HG02852 (cell line): ENCODE measurements around the gene ITSN2.
"Not testable (repeated sequence)": the region's sequence is repeated elsewhere in the genome, so short reads cannot be mapped to it uniquely, and the experiment has no call there.

Experiments used
- ATAC-seq: cut with Tn5 transposase; IDR thresholded peaks from one replicate; pipeline ENCODE4 v1.9.1; 2021; ENCODE audit warnings: mild to moderate bottlenecking, moderate library complexity; ENCODE audit not compliant: unreplicated experiment

ITSN2 gene

DNA sequence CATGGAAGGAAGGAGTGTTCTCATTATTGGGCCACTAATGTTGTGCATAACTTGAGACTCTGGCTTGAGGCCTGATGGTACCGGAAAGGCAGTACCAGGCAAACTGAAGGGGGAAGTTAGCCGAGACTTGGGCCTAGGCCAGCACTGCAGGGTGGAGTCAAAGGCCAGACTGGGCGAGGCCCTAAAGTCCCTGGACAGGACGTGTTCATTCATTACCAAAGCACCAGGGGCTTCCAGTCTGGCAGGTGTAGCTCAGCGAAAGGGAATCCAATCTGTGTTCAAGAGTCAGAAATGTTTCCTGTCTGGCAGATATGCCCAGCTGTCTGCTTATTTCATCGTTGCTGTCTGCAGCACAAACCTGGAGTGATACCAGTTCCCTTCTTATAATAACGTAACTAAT is 4.7 kb upstream of the ITSN2 start:
- no peak for ATAC-seq

DNA sequence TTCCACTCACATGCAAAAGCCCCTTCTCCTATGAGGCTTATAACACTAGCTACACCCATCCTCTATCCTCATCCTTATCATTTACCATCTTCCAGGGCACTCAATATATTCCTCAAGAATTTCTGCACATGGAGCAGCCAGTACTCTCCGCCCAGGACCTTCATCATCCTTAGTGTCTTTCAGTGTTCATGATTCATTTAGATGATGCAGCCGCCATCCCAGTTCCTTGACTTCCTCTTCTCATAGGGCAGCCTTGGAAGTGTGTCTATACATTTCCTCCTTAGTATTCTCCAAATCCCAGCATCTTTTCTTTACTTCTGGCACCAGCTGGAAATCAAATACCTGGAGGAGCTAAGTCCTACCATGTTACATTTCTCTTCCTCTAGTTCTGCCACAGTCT is 3.0 kb upstream of the ITSN2 start:
- no peak for ATAC-seq

- no peak for ATAC-seq
These were observed 1.9 kb upstream of the ITSN2 start for GRCh38 chr2:24362253-24362652.

DNA sequence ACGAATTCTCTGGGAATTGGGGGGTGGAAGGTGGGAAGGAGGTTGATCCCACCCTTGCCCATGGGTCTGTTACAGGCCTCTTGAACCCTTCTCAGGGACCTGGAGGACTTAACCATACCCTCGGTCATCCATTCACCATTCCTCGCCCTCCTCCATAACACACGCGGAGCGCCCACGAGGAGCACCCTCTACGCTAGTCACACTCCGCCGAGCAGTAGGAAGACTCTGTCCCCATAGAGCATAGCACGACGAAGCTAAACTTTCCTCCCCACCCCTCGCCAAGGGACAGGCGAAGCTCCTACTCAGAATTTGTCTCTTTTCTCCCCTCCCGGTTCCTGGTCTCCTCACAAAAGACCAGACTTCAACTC is 611 bp upstream of the ITSN2 start:
- no peak for ATAC-seq

DNA sequence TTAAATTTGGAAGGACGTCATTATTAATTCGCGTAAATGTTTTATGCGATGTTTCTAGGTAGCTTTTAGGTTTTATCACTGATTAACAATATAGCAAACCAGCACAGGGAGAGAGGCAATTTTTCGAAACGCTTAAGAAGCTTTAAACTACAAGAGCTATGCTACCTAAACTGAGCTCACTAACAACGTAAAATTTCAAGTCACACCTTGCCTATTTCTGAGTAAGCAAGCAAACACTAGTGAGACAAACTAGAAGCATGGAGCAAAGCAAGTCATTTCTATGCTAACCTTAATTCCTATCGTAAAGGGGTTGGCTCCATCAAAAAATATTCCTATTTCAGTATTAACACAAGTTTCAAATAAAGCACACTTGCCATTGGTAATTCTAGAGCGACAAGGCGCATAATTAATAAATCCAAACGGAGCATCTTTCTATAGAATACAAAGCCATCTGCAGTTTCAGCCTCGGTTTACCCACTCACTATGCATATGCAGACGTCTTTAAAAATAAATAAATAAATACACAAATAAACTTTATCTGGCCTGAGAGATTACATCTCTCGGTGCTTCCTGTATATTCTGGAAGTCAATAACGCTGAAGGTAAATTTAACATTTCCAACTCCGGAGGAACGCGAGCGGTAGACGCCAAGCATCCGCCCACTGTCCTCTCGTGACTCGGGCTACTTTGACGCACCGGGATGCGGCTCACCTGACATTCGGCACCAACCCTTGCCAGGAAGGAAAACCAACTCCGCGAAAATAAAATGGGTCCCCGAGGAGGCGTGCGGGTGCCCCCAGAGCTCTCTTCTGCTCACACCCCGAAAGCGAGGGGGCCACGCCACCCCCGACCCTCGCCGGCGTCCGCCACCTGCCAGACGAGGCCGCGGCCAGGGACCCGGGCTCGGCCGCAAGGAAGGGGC is 947 bp downstream of the ITSN2 start:
- ATAC-seq, result peak; percentile 5

- ATAC-seq, result not testable (repeated sequence)
These were observed 2.6 kb downstream of the ITSN2 start for GRCh38 chr2:24357767-24358166.

- ATAC-seq, result not testable (repeated sequence)
These were observed 3.2 kb downstream of the ITSN2 start for GRCh38 chr2:24357115-24357514.

DNA sequence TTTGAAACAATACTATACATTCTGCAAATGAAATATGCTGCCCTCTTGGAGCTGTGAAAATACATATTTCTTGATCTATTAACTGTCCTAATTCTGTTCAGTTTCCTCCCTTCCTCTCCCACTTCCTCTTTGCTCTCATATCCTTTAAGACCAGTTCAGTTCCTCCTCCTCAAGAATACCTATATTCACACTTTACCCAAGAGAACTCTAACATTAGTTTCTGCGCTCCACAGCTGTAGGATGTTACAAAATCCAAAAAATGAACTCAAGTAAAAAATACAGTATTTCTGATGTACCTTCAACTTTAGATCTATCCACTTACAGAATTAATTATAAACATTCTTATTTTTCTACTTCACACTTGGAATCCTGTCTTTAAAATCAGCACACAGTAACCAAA is 5.4 kb downstream of the ITSN2 start:
- ATAC-seq, result no peak

DNA sequence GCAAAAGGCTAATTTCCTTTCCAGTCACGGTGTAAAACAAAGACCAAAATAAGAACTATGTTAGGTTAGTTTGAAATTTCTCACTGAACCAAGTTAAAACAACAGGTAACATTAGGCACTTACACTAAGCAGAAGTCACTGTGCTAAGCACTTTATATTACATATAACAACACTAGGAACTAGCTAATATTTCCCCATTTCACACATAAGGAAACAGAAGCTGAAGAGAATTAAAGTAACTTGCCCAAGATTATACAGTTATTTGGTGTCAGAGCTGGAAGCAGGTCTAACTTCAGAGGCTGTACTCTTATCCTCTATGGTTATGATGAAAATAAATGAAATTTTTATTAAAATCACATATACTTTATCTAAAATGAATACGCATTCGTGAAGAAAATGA is 5.9 kb downstream of the ITSN2 start:
- ATAC-seq, result no peak

DNA sequence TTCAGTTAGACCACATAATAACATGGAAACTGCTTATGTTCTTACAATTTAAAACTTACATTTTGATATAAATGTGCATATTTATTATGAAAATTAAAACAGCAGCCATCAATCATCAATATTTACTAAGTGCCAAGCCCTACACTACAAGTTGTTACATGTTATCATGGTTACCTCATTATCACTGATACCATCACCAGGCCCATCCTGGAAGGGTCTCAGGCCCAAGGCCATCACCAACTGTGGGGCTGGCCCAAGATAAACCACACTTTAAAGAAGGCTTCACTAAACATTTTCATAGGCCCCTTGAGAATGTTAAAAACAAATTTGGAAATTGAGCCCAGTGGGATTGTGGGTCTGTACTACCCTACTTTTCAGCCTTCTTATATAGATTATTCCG is 6.4 kb downstream of the ITSN2 start:
- ATAC-seq, result no peak

DNA sequence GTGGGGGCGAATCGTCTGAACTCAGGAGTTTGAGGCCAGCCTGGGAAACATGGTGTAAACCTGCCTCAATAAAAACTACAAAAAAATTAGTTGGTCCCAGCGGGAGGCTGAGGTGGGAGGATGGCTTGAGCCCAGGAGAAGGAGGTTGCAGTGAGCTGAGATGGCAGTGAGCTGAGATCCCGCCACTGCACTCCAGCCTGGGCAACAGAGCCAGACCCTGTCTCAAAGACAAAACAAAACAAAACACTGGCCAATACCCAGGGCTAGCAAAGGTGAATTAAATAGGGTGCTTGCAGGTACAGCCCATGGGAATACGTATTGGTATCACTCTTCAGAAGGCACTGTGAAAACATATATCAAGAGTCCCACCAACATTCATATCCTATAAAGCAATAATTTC is 7.0 kb downstream of the ITSN2 start:
- no peak for ATAC-seq

DNA sequence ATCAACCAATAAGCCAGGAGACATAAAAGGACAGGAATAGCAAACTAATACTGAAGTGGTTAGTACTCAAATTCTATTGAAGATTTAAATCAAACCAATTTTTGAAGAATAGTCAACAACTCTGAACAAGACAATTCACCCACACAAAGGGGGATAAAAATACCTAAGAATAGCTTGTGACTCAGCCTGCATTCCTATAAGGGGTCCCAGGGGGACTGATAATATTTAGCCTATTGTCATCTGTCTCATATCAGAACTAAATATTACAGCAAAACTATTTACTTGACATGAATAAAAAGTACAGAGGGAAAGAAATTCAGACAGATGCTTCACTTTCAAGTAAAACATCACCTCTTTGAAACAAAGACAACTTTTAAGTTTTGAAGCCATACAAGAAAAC is 7.7 kb downstream of the ITSN2 start:
- ATAC-seq, result no peak

- no peak for ATAC-seq
These were observed 8.4 kb downstream of the ITSN2 start for GRCh38 chr2:24351981-24352380.

DNA sequence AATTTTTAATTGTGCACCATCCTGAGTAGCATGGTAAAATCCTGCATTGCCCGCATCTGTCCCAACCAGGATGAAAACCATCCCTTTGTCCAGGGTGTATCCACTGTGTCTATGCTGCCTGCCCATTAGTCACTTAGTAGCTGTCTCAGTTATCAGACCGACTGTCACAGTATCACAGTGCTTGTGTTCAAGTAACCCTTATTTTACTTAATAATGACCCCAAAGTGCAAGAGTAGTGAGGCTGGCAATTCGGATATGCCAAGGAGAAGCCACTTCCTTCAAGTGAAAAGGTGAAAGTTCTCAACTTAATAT is 8.8 kb downstream of the ITSN2 start:
- ATAC-seq, result no peak

DNA sequence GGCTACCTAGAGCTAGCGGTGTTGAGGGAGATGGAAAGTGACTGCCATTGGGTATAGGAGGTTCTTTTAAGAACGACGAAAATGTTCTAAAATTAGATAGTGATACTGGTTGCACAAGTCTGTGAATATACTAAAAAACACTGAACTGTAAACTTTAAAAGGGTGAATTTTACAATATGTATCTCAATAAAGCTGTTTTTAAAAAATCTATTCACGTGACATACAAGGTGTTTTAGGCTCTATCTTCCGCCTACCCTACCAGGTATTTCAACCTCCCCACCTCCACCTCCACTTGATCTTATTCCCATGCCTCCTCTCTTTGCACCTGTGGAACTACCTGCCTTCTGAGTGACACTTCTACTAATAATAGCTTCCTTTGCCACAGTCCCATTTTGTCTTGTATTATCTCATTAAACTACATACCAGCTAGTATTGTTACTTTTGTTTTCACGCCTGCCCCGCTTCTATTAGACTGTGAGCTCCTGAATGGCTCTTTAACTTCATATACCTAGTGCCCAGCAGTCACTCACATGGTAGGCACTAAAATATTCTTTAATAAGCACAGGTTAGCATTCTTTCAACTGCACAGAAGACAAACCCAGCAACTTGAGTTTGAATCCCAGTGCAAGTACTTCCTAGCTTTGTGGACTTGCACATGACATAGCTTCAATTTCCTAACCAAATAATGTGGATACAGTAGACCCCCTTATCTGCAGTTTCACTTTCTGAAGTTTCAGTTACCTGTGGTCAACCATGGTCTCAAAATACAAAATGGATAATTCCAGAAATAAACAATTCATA is 9.3 kb downstream of the ITSN2 start:
- ATAC-seq, result no peak

DNA sequence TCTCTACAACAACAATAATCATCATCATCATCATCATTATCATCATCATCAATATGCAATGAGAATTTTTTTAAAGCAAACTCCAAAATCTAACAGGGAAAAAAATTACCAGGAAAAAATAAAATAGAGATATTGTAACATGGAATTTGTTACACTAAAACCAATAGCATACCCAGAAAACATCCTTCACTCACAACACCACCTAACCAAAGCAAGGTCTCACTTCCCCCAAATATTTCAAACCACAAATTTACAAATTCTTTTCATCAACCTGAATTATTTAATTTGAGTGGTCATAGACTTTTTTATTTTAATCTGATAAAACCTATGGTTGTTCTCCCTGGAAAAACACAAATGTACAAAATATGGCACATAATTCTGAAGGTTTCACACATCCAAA is 11.2 kb downstream of the ITSN2 start:
- ATAC-seq, result no peak

DNA sequence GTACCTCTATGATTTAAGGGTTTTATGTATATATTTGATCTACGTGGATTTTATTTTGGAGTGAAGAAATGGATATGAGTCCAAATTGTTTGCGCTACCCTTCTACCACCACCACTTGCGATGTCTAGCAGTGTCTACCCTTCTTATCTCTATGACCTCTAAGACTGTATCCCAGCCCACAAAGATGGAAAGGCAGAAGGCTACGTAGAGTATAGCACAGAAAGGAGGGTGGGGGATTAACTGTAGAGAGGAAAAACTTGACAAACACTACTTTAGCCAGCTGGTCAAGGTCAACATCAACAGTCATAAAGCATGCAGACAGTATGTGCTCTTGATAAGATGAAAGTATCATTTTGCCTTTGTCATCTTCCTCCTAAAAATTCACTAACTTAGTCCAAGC is 14.4 kb downstream of the ITSN2 start:
- no peak for ATAC-seq

- peak; percentile 37 for ATAC-seq
These were observed 17.0 kb downstream of the ITSN2 start for GRCh38 chr2:24343225-24343882.

- ATAC-seq, result no peak
These were observed 18.0 kb downstream of the ITSN2 start for GRCh38 chr2:24342110-24342910.

GRCh38 chr2:24339856-24340262 is 20.5 kb downstream of the ITSN2 start:
- ATAC-seq, result no peak

- ATAC-seq, result not testable (repeated sequence)
These were observed 21.2 kb downstream of the ITSN2 start for GRCh38 chr2:24339098-24339497.
